HUES6 (cell line): ENCODE data around the gene MCM3.

Experiments used
- H3K27ac ChIP-seq: 2 replicates; pipeline ENCODE4 v1.7.0; 2013; ENCODE audit warnings: low read depth, mild to moderate bottlenecking, low read length, inconsistent platforms
- H3K27me3 ChIP-seq: 2 replicates; pipeline ENCODE4 v1.6.1; 2013; ENCODE audit warnings: low read length; ENCODE audit not compliant: control insufficient read depth, insufficient read depth
- H3K36me3 ChIP-seq: 2 replicates; pipeline ENCODE4 v1.6.1; 2013; ENCODE audit warnings: low read length; ENCODE audit not compliant: control insufficient read depth, insufficient read depth
- H3K4me1 ChIP-seq: 2 replicates; pipeline ENCODE4 v1.6.1; 2013; ENCODE audit warnings: low read length; ENCODE audit not compliant: control insufficient read depth, insufficient read depth
- H3K4me3 ChIP-seq: 2 replicates; pipeline ENCODE4 v1.5.1; 2013; ENCODE audit warnings: low read depth, low read length
- H3K9ac ChIP-seq: one replicate; pipeline ENCODE4 v1.6.1; 2013; ENCODE audit warnings: mild to moderate bottlenecking, low read length
- H3K9me3 ChIP-seq: 2 replicates; pipeline ENCODE4 v1.6.1; 2013; ENCODE audit warnings: low read depth, low read length; ENCODE audit not compliant: control insufficient read depth, insufficient read depth

The MCM3 gene

DNA sequence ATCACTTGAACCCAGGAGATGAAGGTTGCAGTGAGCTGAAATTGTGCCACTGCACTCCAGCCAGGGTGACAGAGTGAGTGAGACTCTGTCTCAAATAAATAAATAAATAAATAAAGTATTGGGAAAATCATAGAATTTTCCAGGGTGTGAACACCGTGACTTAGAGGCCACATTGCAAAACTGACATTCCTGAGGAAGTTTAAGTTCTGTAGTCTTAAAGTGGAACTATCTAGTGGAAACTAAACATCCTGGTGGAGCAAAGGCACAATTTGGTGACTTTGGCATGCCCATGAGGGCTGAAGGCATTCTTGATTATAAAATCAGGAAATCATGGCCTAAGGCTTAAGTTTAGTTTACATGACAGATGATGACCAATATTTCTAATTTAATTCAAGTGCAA, 32.7 kb upstream of the MCM3 start:
- Histone ChIP-seq H3K4me1 (peaks cover 7% of the 10 kb centered on the region; the same call in 1 of the 2 replicates), H3K27ac (no peak overlapping the region), H3K36me3 (no peaks in the 10 kb centered on the region), H3K27me3 (no peaks in the 10 kb centered on the region), H3K4me3 (no peak overlapping the region), H3K9me3 (no peaks in the 10 kb centered on the region), H3K9ac (no peak overlapping the region)

GRCh38 chr6:52314752-52315151, 30.2 kb upstream of the MCM3 start:
- no peaks in the 10 kb centered on the region for H3K36me3 ChIP-seq
- H3K27ac ChIP-seq: no peak overlapping the region
- H3K4me3 ChIP-seq: no peak overlapping the region
- no peaks in the 10 kb centered on the region for H3K27me3 ChIP-seq
- H3K4me1 ChIP-seq: peaks cover 9% of the 10 kb centered on the region; the same call in 1 of the 2 replicates
- H3K9ac ChIP-seq: no peak overlapping the region
- H3K9me3 ChIP-seq: no peaks in the 10 kb centered on the region

DNA sequence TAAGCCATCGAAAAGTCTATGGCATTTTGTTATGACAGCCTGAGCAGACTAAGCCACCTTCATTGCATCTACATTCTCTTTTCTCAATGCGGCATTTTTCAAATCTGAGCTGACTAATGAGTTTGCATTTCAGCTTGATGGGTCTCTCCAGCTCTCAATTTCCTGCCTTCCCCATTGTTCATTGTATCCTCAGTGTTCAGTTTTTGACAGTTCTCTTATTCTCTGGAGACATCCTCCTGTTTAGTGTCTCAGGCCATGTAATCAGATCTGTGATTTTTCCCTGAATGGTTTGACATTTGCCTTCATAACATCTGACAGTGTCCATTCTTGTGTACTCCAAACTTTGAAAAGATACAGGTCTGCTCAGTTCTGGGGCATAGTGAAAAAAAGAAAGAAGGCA, 27.9 kb upstream of the MCM3 start:
- Histone ChIP-seq H3K4me3 (no peak overlapping the region), H3K27me3 (no peaks in the 10 kb centered on the region), H3K9me3 (no peaks in the 10 kb centered on the region), H3K36me3 (no peaks in the 10 kb centered on the region), H3K9ac (no peak overlapping the region), H3K27ac (no peak overlapping the region), H3K4me1 (0 out of 2 replicates have a peak, but pooled peaks cover 6% of the 10 kb centered on the region)

DNA sequence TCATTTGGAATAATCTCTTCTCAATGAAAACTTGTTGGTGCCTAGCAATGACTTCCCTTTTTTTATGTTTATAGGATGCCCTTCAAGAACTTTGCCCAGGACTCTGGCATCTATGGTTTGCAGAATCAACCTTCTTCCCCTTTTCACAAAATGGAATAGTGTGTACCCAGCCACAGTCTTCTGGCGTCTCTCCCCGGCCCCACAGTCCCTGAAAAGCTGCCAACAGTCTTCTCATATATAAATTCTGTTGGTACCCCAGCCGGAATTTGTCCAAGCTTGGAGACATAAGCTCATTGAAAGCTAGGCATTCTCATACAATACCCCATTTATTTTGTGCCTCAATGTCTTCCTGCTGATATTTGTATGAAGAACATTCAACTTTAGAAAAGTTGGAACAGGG, 26.4 kb upstream of the MCM3 start:
- Histone ChIP-seq H3K9ac (no peak overlapping the region), H3K9me3 (no peaks in the 10 kb centered on the region)

GRCh38 chr6:52307900-52308372, 23.4 kb upstream of the MCM3 start:
- no peak overlapping the region for H3K27ac ChIP-seq
- H3K27me3 ChIP-seq: no peaks in the 10 kb centered on the region
- no peak overlapping the region for H3K9ac ChIP-seq
- peaks cover 12% of the 10 kb centered on the region; the same call in 1 of the 2 replicates for H3K4me1 ChIP-seq
- no peaks in the 10 kb centered on the region for H3K36me3 ChIP-seq
- H3K9me3 ChIP-seq: no peaks in the 10 kb centered on the region
- H3K4me3 ChIP-seq: no peak overlapping the region

More for the DNA sequence above, 26.4 kb upstream of the MCM3 start:
- no peak overlapping the region for H3K4me3 ChIP-seq
- H3K4me1 ChIP-seq: 0 out of 2 replicates have a peak, but pooled peaks cover 6% of the 10 kb centered on the region
- no peak overlapping the region for H3K27ac ChIP-seq
- no peaks in the 10 kb centered on the region for H3K27me3 ChIP-seq
- H3K36me3 ChIP-seq: no peaks in the 10 kb centered on the region

- Histone ChIP-seq H3K9ac (peak overlapping the region; percentile 30), H3K4me1 (peaks cover 8% of the 10 kb centered on the region; the same call in 1 of the 2 replicates)
These were observed 22.7 kb upstream of the MCM3 start for GRCh38 chr6:52306972-52307870.

DNA sequence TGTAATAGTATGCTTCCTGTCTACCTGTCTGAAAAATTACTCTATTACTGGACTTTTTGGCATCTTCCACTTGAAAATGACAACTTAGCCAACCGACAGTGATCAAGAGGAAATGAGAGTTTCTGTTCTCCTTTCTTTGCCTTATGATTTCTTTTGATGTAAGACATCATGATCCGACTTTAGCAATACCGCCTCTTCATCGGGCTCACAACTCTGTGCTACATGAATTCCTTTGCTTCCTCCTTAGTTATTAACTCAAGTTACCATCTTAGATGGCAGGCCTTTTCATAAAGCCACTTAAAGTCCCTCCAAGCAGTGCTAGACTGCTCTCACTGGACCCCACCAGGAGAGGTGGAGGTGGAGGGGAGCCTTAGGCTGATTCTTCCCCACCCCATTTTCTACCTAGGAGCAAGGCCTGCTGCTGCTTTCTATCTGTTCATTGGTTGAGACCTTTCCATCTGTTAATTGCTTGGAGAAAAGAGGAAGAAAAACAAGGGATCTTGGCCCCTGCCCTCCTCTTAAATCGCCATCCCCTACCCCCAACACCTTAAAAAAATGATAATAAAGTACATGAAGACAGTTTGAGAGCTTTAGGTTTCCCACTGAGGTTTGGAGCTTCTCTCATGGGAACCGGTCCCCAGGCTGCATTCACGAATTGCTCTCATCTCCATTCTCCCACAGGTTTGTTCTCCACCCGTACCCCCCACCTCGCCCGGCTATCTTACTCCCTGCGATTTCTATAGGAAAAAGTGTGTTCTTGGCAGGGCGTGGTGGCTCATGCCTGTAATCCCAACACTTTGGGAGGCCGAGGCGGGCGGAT, 21.6 kb upstream of the MCM3 start:
- no peak overlapping the region for H3K4me3 ChIP-seq
- no peaks in the 10 kb centered on the region for H3K9me3 ChIP-seq
- no peak overlapping the region for H3K9ac ChIP-seq
- no peaks in the 10 kb centered on the region for H3K36me3 ChIP-seq
- H3K4me1 ChIP-seq: peaks cover 6% of the 10 kb centered on the region; the same call in 1 of the 2 replicates
- no peak overlapping the region for H3K27ac ChIP-seq
- no peaks in the 10 kb centered on the region for H3K27me3 ChIP-seq

More at GRCh38 chr6:52306972-52307870, 22.7 kb upstream of the MCM3 start:
- peak overlapping the region; percentile 75 for H3K4me3 ChIP-seq
- no peak overlapping the region for H3K27ac ChIP-seq
- H3K9me3 ChIP-seq: no peaks in the 10 kb centered on the region
- no peaks in the 10 kb centered on the region for H3K27me3 ChIP-seq
- no peaks in the 10 kb centered on the region for H3K36me3 ChIP-seq

DNA sequence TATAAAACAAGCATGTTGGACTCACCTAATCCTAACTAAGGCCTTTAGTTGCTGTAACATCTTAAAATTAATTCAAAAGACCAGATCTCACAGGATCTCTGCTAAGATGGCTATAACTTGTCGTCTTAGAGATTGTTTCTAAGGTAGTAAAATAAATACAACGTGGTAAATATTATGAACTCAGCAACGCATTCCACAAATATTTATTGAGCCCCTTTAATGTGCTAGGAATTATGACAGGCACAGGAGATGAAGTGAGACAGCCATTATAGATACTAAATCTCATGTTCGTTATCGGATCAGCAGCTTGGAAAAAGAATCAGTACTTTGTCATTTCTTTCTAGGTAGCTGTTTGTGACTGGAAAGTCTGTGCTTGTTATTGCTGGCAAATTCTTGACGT, 20.9 kb upstream of the MCM3 start:
- Histone ChIP-seq H3K27ac (no peak overlapping the region), H3K4me3 (no peak overlapping the region), H3K36me3 (no peaks in the 10 kb centered on the region), H3K27me3 (no peaks in the 10 kb centered on the region), H3K4me1 (peaks cover 6% of the 10 kb centered on the region; the same call in 1 of the 2 replicates), H3K9me3 (peaks cover 4% of the 10 kb centered on the region; the same call in 1 of the 2 replicates), H3K9ac (no peak overlapping the region)

DNA sequence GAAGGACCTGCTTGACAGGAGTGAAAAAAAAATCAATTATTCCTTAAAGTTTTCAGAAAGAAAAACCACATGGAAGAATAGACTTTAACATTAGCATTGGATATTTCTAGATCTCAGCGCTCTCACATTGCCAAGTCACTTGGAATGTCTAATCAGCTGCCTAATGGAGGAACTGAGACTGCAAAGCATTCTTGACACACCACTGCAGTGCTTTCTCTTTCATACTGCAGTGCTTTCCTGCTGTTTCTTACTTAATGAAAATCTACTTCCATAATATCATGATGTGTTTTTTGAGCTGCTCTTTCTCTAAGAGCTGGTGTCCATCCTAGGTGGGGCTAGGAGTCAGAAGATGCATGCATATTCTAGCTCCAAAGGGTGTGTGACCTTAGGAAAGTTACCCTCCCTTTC, 20.4 kb upstream of the MCM3 start:
- Histone ChIP-seq H3K27ac (no peak overlapping the region), H3K4me1 (peaks cover 6% of the 10 kb centered on the region; the same call in 1 of the 2 replicates), H3K9me3 (peaks cover 7% of the 10 kb centered on the region; the same call in 1 of the 2 replicates), H3K4me3 (no peak overlapping the region), H3K9ac (no peak overlapping the region), H3K36me3 (no peaks in the 10 kb centered on the region), H3K27me3 (no peaks in the 10 kb centered on the region)

DNA sequence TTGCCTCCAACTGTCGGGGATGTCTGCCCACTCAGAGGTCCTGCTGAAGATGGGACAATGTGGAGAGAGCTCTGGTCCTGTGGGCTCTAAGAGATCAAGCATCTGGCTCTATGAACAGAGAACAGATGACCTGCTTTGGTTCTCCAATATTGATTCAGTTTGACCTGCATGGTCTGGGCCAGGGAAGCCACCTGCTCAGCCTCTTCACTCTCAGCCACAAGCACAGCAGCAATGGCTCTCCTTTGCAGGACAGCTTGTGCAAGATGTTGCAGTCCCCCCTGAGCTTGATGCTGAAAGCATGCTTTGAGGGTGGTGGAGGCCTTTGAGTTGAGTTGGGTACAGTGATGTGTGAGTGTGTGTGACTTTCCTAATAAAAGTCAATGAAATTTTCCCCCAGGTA, 18.6 kb upstream of the MCM3 start:
- no peaks in the 10 kb centered on the region for H3K27me3 ChIP-seq
- H3K9ac ChIP-seq: no peak overlapping the region
- H3K9me3 ChIP-seq: peaks cover 11% of the 10 kb centered on the region; the same call in 1 of the 2 replicates
- H3K4me3 ChIP-seq: no peak overlapping the region
- no peak overlapping the region for H3K27ac ChIP-seq
- peaks cover 6% of the 10 kb centered on the region; the same call in 1 of the 2 replicates for H3K4me1 ChIP-seq
- H3K36me3 ChIP-seq: no peaks in the 10 kb centered on the region
